Activated CD4-positive, alpha-beta T cell treated with anti-CD3 and anti-CD28 coated beads for 36 hours (primary cell): ENCODE data around the gene CAMSAP1. TPM values are rescaled to one million over a fixed set of nuclear protein-coding genes. Genes with fewer than 3 reads are reported as not detected.
"Not testable (repeated sequence)": the region's sequence is repeated elsewhere in the genome, so short reads cannot be mapped to it uniquely, and the experiment has no call there.

ENCODE experiments used
- ATAC-seq: fragments of 200-7000 bp; cut with Tn5 transposase; one replicate; pipeline ENCODE4 v1.10.0; 2021; ENCODE audit warnings: mild to moderate bottlenecking, moderate library complexity
- CTCF ChIA-PET: fragments of 350-600 bp; sonication (Branson Sonifier 250); formaldehyde crosslinking; loops from one replicate; lab custom pipeline; 2021; ENCODE audit warnings: antibody characterized with exemption; lab: Charles Lee
- POLR2A ChIA-PET: fragments of 350-600 bp; sonication (Branson Sonifier 250); formaldehyde crosslinking; loops from one replicate; lab custom pipeline; 2021; ENCODE audit warnings: antibody characterized with exemption, inconsistent platforms; lab: Charles Lee
- DNase-seq: peaks from one replicate; pipeline ENCODE4 v3.0.0-alpha.2; 2020
- H3K27ac Mint-ChIP-seq: one replicate; pipeline ENCODE4 v1.8.0; 2021; ENCODE audit warnings: mixed read lengths
- H3K27me3 Mint-ChIP-seq: one replicate; pipeline ENCODE4 v1.8.0; 2021; ENCODE audit warnings: mixed read lengths
- H3K36me3 Mint-ChIP-seq: one replicate; pipeline ENCODE4 v1.8.0; 2021; ENCODE audit warnings: low read depth, mixed read lengths
- H3K4me1 Mint-ChIP-seq: one replicate; pipeline ENCODE4 v1.8.0; 2021; ENCODE audit warnings: mixed read lengths
- H3K4me3 Mint-ChIP-seq: one replicate; pipeline ENCODE4 v1.8.0; 2021; ENCODE audit warnings: mild to moderate bottlenecking, moderate library complexity, mixed read lengths
- H3K9me3 Mint-ChIP-seq: one replicate; pipeline ENCODE4 v1.8.0; 2021; ENCODE audit warnings: low read depth, mixed read lengths
- intact Hi-C, 2 experiments: fragments of 100-400 bp; cut with DNase I in 1 of 2; cut with micrococcal nuclease in 1 of 2; formaldehyde crosslinking; loops; one replicate each; pipeline versions ENCODE4 v1.14.2 to v1.15.1; 2022 to 2024; cut with DNase I, micrococcal nuclease
- total RNA-seq, 2 experiments: library from RNA; stranded (reverse); gene quantifications; one replicate each; pipeline ENCODE4 v1.2.3, GENCODE V29; 2021

The CAMSAP1 gene
- total RNA-seq, 2 experiments from 2014 or later = 31.2 to 33.4 TPM

DNA sequence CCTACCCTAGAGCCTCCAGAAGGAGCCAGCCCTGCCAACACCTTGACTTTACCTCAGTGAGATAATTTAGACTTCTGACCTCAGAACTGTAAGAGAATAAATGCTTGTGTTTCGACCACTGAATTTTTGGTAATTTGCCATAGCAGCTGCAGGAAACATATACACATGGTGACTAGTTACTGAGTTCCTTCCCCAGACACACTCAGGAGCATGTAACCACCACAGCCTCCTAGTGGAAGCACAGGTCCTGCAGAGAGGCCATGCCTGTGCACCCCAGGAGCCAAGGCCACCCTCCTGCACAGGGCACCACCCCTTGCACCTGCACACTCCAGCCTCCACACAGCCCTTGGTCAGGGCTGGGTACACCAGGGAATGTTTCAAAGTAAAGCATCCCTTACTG, 7.6 kb upstream of the CAMSAP1 start:
- H3K4me3 Mint-ChIP-seq = no peak overlapping the region
- H3K4me1 Mint-ChIP-seq = peaks cover 20% of the 10 kb centered on the region
- H3K27me3 Mint-ChIP-seq = no peaks in the 10 kb centered on the region
- H3K36me3 Mint-ChIP-seq = peaks cover 71% of the 10 kb centered on the region
- ChIA-PET POLR2A (no interaction called here), CTCF (no interaction called here)
- intact Hi-C loops = no loop called here
- peaks cover 44% of the 10 kb centered on the region for H3K9me3 Mint-ChIP-seq
- no peak for DNase-seq
- H3K27ac Mint-ChIP-seq = no peak overlapping the region
- no peak for ATAC-seq

- H3K36me3 Mint-ChIP-seq = peaks cover 70% of the 10 kb centered on the region
- H3K27me3 Mint-ChIP-seq, intact Hi-C loops, POLR2A ChIA-PET, H3K4me3 Mint-ChIP-seq, DNase-seq, ATAC-seq, H3K27ac Mint-ChIP-seq, CTCF ChIA-PET: not testable (repeated sequence)
- peaks cover 35% of the 10 kb centered on the region for H3K4me1 Mint-ChIP-seq
- H3K9me3 Mint-ChIP-seq = peaks cover 22% of the 10 kb centered on the region
These were observed 3.9 kb upstream of the CAMSAP1 start for GRCh38 chr9:135911233-135911632.

GRCh38 chr9:135910757-135911156, 3.4 kb upstream of the CAMSAP1 start:
- no peak overlapping the region for H3K4me3 Mint-ChIP-seq
- H3K27me3 Mint-ChIP-seq = no peaks in the 10 kb centered on the region
- ATAC-seq = no peak
- intact Hi-C loops = no loop called here
- H3K36me3 Mint-ChIP-seq = peaks cover 65% of the 10 kb centered on the region
- peaks cover 18% of the 10 kb centered on the region for H3K9me3 Mint-ChIP-seq
- H3K4me1 Mint-ChIP-seq = peaks cover 40% of the 10 kb centered on the region
- DNase-seq = no peak
- H3K27ac Mint-ChIP-seq = no peak overlapping the region
- ChIA-PET POLR2A (interaction anchor here (0.7 kb wide), 1 partner anchor 48 kb away, joined by 3 read pairs; no protein-coding TSS in a partner anchor), CTCF (no interaction called here)

GRCh38 chr9:135910216-135910615, 2.9 kb upstream of the CAMSAP1 start:
- POLR2A ChIA-PET = interaction anchor here (0.6 to 0.7 kb wide), 2 partner anchors 48 to 195 kb away, joined by 3 to 4 read pairs; no protein-coding TSS in a partner anchor
- CTCF ChIA-PET = no interaction called here
- Mint-ChIP-seq H3K9me3 (peaks cover 12% of the 10 kb centered on the region), H3K27me3 (no peaks in the 10 kb centered on the region), H3K4me3 (no peak overlapping the region), H3K27ac (peak overlapping the region; percentile 42), H3K4me1 (peaks cover 46% of the 10 kb centered on the region), H3K36me3 (peaks cover 61% of the 10 kb centered on the region)
- intact Hi-C loops = no loop called here
- ATAC-seq (no peak), DNase-seq (no peak)

DNA sequence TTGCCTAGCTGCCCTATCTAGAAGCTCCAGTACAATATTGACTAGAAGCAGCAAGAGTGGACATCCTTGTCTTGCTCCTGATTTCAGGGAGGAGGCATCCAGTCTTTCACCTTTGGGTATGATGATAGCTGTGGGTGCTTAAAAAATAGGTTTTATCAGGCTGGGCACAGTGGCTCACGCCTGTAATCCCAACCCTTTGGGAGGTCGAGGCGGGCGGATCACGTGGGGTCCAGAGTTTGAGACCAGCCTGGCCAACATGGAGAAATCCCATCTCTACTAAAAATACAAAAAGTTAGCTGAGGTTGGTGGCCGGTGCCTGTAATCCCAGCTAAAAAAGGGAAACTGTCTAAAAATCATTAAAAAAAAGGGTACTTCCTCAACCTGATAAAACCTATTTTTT, 2.0 kb upstream of the CAMSAP1 start:
- Mint-ChIP-seq H3K9me3 (peaks cover 5% of the 10 kb centered on the region), H3K36me3 (peaks cover 61% of the 10 kb centered on the region), H3K4me1 (peaks cover 52% of the 10 kb centered on the region), H3K27ac (peak overlapping the region; percentile 37), H3K4me3 (peak overlapping the region; percentile 77), H3K27me3 (no peaks in the 10 kb centered on the region)
- ChIA-PET POLR2A (no interaction called here), CTCF (interaction anchor here (0.6 to 1.2 kb wide), 2 partner anchors 15 to 44 kb away, joined by 5 read pairs; no protein-coding TSS in a partner anchor)
- ATAC-seq (no peak), DNase-seq (no peak)
- intact Hi-C loops = loop anchor here (5.0 kb wide), 10 partner anchors 47 to 1882 kb away; partner anchors contain the start of genes BRD3 (in 1 of the 2), BRD3OS (in 1 of the 2), EHMT1 (in 1 of the 2) and MAN1B1 (in 1 of the 2)

GRCh38 chr9:135908754-135909204, 1.4 kb upstream of the CAMSAP1 start:
- peaks cover 3% of the 10 kb centered on the region for H3K9me3 Mint-ChIP-seq
- CTCF ChIA-PET = interaction anchor here (0.6 to 1.2 kb wide), 2 partner anchors 16 to 43 kb away, joined by 5 read pairs; no protein-coding TSS in a partner anchor
- H3K27ac Mint-ChIP-seq = peak overlapping the region; percentile 64
- DNase-seq (no peak), ATAC-seq (no peak)
- peak overlapping the region; percentile 77 for H3K4me3 Mint-ChIP-seq
- intact Hi-C loops = loop anchor here (5.0 kb wide), 10 partner anchors 46 to 1881 kb away; partner anchors contain the start of genes BRD3 (in 1 of the 2), BRD3OS (in 1 of the 2), EHMT1 (in 1 of the 2) and MAN1B1 (in 1 of the 2)
- H3K4me1 Mint-ChIP-seq = peaks cover 52% of the 10 kb centered on the region
- no peaks in the 10 kb centered on the region for H3K27me3 Mint-ChIP-seq
- POLR2A ChIA-PET = no interaction called here
- H3K36me3 Mint-ChIP-seq = peaks cover 57% of the 10 kb centered on the region

- no peaks in the 10 kb centered on the region for H3K9me3 Mint-ChIP-seq
- no peaks in the 10 kb centered on the region for H3K27me3 Mint-ChIP-seq
- peak overlapping the region; percentile 64 for H3K27ac Mint-ChIP-seq
- intact Hi-C loops = loop anchor here (5.0 kb wide), 10 partner anchors 46 to 1881 kb away; partner anchors contain the start of genes BRD3 (in 1 of the 2), BRD3OS (in 1 of the 2), EHMT1 (in 1 of the 2) and MAN1B1 (in 1 of the 2)
- DNase-seq (no peak), ATAC-seq (peak; percentile 0)
- CTCF ChIA-PET = no interaction called here
- H3K36me3 Mint-ChIP-seq = peaks cover 54% of the 10 kb centered on the region
- H3K4me3 Mint-ChIP-seq = peak overlapping the region; percentile 77
- POLR2A ChIA-PET = interaction anchor here (0.5 kb wide), 1 partner anchor 67 kb away, joined by 4 read pairs; no protein-coding TSS in a partner anchor
- H3K4me1 Mint-ChIP-seq = peaks cover 56% of the 10 kb centered on the region
These were observed 877 bp upstream of the CAMSAP1 start for GRCh38 chr9:135908093-135908753.

DNA sequence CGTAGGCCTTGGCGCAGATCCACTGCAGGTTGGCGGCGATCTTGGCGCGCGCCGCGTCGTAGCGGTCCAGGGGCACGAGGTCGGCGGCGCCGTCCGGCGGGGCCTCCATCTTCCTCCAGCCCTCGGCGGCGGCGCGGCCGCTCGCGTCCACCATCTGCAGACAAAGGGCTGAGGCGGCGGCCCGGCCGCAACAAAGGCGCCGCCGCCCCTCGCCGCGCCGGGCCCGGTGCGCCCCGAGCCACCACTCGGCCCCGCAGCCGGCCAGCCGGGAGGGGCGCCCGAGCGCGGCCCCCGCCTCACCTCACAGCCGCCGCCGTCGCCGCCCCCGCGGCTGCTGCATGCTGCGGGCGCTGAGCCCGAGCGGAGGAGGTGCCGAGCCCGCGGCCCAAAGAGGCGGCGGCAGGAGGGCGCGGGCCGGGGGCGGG, 328 bp downstream of the CAMSAP1 start:
- no peaks in the 10 kb centered on the region for H3K27me3 Mint-ChIP-seq
- ChIA-PET POLR2A (interaction anchor here (0.9 kb wide), 1 partner anchor 19 kb away, joined by 4 read pairs; no protein-coding TSS in a partner anchor), CTCF (no interaction called here)
- peak; percentile 6 for ATAC-seq
- H3K36me3 Mint-ChIP-seq = peaks cover 54% of the 10 kb centered on the region
- DNase-seq = no peak
- no peaks in the 10 kb centered on the region for H3K9me3 Mint-ChIP-seq
- H3K4me1 Mint-ChIP-seq = peaks cover 67% of the 10 kb centered on the region
- no peak overlapping the region for H3K27ac Mint-ChIP-seq
- H3K4me3 Mint-ChIP-seq = no peak overlapping the region
- intact Hi-C loops = loop anchor here (1.0 to 5.0 kb wide), 18 partner anchors 45 to 1880 kb away; partner anchors contain the start of genes BRD3 (in 1 of the 2), BRD3OS (in 1 of the 2), DNLZ (in 1 of the 2) and EHMT1 (in 1 of the 2)

GRCh38 chr9:135906291-135907005, 898 bp downstream of the CAMSAP1 start:
- Mint-ChIP-seq H3K27me3 (no peaks in the 10 kb centered on the region), H3K4me3 (peak overlapping the region; percentile 81), H3K36me3 (peaks cover 54% of the 10 kb centered on the region), H3K9me3 (no peaks in the 10 kb centered on the region), H3K27ac (peak overlapping the region; percentile 90), H3K4me1 (peaks cover 71% of the 10 kb centered on the region)
- intact Hi-C loops = loop anchor here (1.0 to 5.0 kb wide), 18 partner anchors 44 to 1879 kb away; partner anchors contain the start of genes BRD3 (in 1 of the 2), BRD3OS (in 1 of the 2), DNLZ (in 1 of the 2) and EHMT1 (in 1 of the 2)
- ChIA-PET POLR2A (interaction anchor here (2.3 kb wide), 1 partner anchor 19 kb away, joined by 12 read pairs; no protein-coding TSS in a partner anchor), CTCF (interaction anchor here (0.8 to 1.3 kb wide), 2 partner anchors 43 to 44 kb away, joined by 3 read pairs; no protein-coding TSS in a partner anchor)
- DNase-seq (peak; percentile 40), ATAC-seq (no peak)

DNA sequence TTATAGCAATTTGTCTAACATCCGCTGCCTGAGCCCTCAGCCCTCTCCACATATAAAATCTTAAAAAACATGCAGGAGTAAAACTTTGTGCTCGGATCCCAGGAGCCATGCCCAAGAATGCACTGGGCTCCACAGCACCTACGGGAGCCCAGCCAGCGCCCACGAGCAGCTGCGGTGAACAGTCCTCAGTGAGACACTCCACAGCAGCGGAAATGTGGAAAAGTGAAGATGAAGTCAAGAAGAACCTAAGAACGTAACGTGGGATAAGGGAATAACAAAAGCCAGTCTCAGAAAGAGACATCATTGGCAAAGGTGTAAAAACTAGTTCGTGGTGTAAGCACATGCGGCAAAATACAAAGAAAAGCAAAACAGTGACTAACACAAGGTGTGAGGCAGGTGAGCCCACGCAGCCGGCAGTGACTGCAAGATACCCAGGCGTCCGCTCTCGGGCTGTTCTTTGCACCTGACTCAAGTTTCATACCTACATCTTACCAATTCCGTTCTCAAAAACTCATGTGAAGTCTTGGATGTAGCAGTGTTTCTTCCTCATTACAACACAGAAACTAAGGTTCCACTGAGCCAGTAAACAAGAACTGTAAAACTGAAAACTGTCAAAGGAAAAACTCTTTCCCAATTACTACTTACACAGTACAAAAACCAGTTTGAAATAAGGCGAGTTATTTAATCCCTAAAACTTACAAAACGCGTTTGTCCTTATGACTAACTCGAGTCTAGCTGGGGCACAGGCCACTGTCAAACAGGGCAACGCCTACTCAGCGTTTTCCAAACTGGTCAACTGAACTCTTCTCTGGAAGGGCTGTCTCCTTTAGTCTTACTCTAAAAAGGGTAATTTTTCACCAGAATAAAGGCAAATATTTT, 1.7 kb downstream of the CAMSAP1 start:
- Mint-ChIP-seq H3K9me3 (no peaks in the 10 kb centered on the region), H3K36me3 (peaks cover 51% of the 10 kb centered on the region), H3K4me1 (peaks cover 69% of the 10 kb centered on the region), H3K27me3 (no peaks in the 10 kb centered on the region), H3K27ac (peak overlapping the region; percentile 90), H3K4me3 (peak overlapping the region; percentile 81)
- ATAC-seq (peak; percentile 72), DNase-seq (peak; percentile 89)
- intact Hi-C loops = loop anchor here (1.0 to 5.0 kb wide), 19 partner anchors 19 to 1878 kb away; partner anchors contain the start of genes BRD3 (in 1 of the 2), BRD3OS (in 1 of the 2), EHMT1 (in 1 of the 2) and MAN1B1 (in 1 of the 2)
- ChIA-PET POLR2A (interaction anchor here (2.3 kb wide), 1 partner anchor 20 kb away, joined by 12 read pairs; no protein-coding TSS in a partner anchor), CTCF (interaction anchor here (0.8 to 1.3 kb wide), 4 partner anchors 20 to 44 kb away, joined by 3 to 4 read pairs (median 3); no protein-coding TSS in a partner anchor)
